HG03066 (cell line): ENCODE data around the gene IPMK.
"Not testable (repeated sequence)": the region's sequence is repeated elsewhere in the genome, so short reads cannot be mapped to it uniquely, and the experiment has no call there.

Source experiments
- ATAC-seq: cut with Tn5 transposase; IDR thresholded peaks from one replicate; pipeline ENCODE4 v1.9.1; 2021; ENCODE audit warnings: low read depth; ENCODE audit not compliant: unreplicated experiment

Gene IPMK

GRCh38 chr10:58268454-58268945 is 806 bp upstream of the IPMK start:
- ATAC-seq = peak; percentile 1

GRCh38 chr10:58266826-58267712 is 625 bp downstream of the IPMK start:
- ATAC-seq = peak; percentile 9

GRCh38 chr10:58266003-58266825 is 1.5 kb downstream of the IPMK start:
- no peak for ATAC-seq

GRCh38 chr10:58265249-58265648 is 2.4 kb downstream of the IPMK start:
- no peak for ATAC-seq

- ATAC-seq = no peak
Observed at GRCh38 chr10:58264780-58265179, 2.9 kb downstream of the IPMK start.

GRCh38 chr10:58262766-58263165 is 4.9 kb downstream of the IPMK start:
- ATAC-seq = no peak

GRCh38 chr10:58260334-58260733 is 7.4 kb downstream of the IPMK start:
- no peak for ATAC-seq

- ATAC-seq = no peak
Observed at GRCh38 chr10:58258977-58259692, 8.6 kb downstream of the IPMK start.

- ATAC-seq = not testable (repeated sequence)
Observed at GRCh38 chr10:58256013-58256780, 11.5 kb downstream of the IPMK start.

GRCh38 chr10:58254644-58255043 is 13.1 kb downstream of the IPMK start:
- ATAC-seq = no peak

GRCh38 chr10:58253184-58253583 is 14.5 kb downstream of the IPMK start:
- ATAC-seq = no peak

GRCh38 chr10:58244666-58245065 is 23.0 kb downstream of the IPMK start:
- ATAC-seq = not testable (repeated sequence)

GRCh38 chr10:58244242-58244641 is 23.5 kb downstream of the IPMK start:
- not testable (repeated sequence) for ATAC-seq

- ATAC-seq = not testable (repeated sequence)
Observed at GRCh38 chr10:58243801-58244200, 23.9 kb downstream of the IPMK start.

GRCh38 chr10:58243269-58243668 is 24.4 kb downstream of the IPMK start:
- ATAC-seq = no peak

GRCh38 chr10:58241346-58241745 is 26.3 kb downstream of the IPMK start:
- no peak for ATAC-seq

GRCh38 chr10:58240531-58240930 is 27.2 kb downstream of the IPMK start:
- ATAC-seq = no peak

- no peak for ATAC-seq
Observed at GRCh38 chr10:58239561-58240169, 28.0 kb downstream of the IPMK start.

GRCh38 chr10:58237014-58237834 is 30.5 kb downstream of the IPMK start:
- no peak for ATAC-seq
